Cerebellar nuclear complex (tissue), 1 donor: ENCODE measurements around the gene TSPAN11.

Source experiments
- DNase-seq, 2 experiments: peaks; one replicate each; lab custom pipeline; 2025; lab: John Stamatoyannopoulos, UW

The TSPAN11 gene

GRCh38 chr12:30979371-30980259 is 53.1 kb downstream of the TSPAN11 start:
- DNase-seq: no peak

DNA sequence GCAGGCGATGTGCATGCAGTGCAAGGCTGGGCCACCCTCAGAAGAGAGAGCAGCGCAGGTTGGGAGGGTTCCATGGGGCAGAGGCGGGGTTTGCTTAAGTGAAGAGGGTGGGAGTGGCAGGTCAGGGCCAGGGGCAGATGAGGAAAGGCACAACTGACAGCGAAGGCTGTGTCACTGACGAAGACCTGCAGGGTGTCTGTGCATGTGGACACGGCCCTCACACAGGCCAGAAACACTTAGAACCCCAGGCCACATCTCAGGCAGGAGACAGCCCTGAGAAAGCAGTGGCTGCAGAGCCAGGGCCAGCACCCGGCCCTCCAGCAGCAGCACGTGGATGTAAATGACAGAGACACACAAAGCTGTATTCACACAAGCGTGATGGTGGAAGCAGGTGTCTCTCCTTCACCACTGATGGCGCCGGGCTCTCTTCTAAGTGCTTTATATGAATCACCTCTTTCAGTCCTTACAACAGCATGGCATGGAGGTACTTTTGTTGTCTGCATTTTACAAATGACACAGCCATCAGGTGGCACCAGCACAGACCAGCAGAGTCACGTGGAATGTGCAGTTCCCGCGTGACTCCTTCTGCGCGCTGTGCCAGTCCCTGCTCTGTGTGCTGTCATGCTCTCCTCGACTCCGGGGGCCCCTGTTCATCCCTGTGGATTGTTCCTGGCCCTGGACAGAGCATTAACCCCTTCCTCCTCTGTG is 54.6 kb downstream of the TSPAN11 start:
- DNase-seq: no peak

GRCh38 chr12:30982413-30982812 is 55.9 kb downstream of the TSPAN11 start:
- no peak for DNase-seq

- peak in 1 of 2 experiments; percentile 45 for DNase-seq
These were observed 59.4 kb downstream of the TSPAN11 start for GRCh38 chr12:30985814-30986452.

DNA sequence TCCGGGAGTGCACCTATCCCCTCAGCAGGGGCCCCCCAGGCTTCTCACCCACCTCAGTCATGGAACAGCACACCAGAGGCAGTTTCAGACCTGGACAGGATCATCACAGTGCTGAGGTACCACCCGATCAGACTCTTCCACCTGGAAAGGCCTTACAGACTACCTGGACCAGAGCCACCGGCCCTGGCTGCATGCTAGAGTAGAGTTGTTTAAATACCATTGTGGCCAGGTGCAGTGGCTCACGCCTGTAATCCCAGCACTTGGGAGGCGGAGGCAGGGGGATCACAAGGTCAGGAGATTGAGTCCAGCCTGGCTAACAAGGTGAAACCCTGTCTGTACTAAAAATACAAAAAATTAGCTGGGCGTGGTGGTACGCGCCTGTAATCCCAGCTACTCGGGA is 61.5 kb downstream of the TSPAN11 start:
- no peak for DNase-seq

GRCh38 chr12:30988646-30989286 is 62.2 kb downstream of the TSPAN11 start:
- DNase-seq: no peak

DNA sequence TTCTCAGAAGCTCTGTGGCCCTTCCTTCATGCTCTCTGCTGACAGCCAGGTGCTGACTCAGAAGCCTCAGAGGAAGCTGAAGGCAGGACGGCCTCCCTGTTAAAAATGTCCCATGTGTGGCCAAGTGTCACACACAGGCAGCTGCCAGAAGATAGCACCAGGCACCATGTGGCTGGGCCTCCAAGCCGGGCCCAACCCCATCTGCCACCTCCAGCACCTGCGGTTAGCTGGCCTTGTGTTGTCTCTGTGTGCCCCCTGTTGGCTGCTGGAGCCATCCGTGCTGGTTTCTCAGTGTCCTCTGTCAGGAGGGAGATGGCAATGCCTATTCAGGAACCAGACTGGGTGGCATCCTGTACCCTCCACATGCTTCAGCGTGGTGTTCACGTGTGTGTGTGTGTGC is 63.2 kb downstream of the TSPAN11 start:
- peak; percentile 76 to 93 for DNase-seq

- DNase-seq: no peak
These were observed 63.8 kb downstream of the TSPAN11 start for GRCh38 chr12:30990316-30990715.

GRCh38 chr12:30990776-30991175 is 64.2 kb downstream of the TSPAN11 start:
- no peak for DNase-seq

GRCh38 chr12:30991466-30991865 is 64.9 kb downstream of the TSPAN11 start:
- no peak for DNase-seq

DNA sequence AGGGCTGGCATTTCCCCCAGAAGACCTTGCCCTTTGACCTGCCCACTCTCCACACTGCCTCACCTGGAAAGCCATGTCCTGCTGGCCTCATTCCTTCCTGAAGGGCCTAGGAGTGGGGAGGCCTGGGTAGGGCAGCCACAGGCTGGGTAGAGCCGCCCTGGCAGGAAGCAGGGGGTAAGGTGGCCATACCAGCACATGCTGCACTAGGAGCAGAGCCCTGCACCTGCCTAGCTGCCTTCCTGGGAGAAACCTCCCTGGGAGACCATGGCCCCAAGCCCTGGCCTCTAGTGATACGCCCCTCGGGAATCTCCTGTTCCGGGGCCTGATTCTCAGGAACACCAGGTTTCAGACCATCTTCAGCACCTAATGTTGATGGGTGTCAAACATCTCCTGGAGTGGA is 65.8 kb downstream of the TSPAN11 start:
- no peak for DNase-seq

- DNase-seq: no peak
These were observed 67.2 kb downstream of the TSPAN11 start for GRCh38 chr12:30993766-30994165.

DNA sequence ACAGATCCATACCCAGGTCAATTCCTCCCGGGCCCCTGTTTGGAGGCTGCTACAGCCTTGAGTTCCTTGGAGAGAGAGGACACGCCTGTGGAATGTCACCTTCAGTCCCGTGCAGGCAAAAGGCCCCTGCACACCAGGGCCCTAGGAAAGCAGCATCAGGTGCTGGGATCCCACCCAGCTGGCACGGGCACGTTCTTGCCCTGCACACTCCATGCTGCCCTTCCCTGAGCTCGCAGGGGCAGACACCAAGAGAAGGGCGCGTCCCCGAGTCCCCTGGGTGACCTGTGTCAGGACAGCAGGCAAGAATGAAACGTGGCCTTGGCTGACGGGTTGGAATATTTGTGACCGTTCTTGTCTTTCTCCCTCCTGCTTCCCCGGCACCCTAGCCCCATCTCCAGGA is 67.7 kb downstream of the TSPAN11 start:
- no peak for DNase-seq

DNA sequence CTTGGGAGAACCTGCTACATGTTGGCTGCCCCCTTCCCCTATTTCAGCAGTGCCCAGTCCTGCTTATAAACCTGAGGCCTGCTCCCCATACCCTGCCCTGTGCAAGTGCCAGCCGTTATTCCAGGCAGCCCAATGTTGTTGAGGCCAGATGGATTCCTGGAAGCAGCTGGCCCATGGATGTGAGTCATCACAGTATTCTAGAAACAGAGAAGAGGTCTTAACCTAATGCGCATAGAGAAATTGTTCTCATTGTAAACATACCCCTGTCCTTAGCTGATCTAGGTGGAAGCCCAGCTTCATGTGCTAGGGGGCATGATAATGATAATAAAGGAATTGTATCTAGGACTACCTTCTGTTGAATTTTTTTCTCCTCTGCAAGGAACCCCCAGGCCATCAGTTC is 69.7 kb downstream of the TSPAN11 start:
- no peak for DNase-seq

DNA sequence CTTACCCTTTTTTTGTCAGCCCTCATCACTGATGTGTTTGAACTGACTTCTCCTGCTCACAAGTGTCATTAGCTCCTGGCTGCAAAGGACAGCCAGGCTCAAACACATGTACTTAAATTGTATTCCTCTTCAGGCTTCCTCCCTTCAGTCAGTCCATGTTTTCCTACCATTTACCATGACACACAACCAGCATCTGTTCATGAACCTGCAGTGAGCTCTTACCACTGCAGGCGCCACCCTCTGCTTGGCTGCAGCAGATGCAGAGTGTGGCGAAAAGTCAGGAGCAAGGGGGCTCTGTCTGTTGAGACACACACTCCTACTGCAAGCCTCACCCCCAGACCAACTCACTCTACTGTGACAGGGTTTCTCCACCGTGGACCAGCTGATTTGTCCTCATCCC is 70.2 kb downstream of the TSPAN11 start:
- DNase-seq: no peak

GRCh38 chr12:30997685-30998440 is 71.3 kb downstream of the TSPAN11 start:
- no peak for DNase-seq

DNA sequence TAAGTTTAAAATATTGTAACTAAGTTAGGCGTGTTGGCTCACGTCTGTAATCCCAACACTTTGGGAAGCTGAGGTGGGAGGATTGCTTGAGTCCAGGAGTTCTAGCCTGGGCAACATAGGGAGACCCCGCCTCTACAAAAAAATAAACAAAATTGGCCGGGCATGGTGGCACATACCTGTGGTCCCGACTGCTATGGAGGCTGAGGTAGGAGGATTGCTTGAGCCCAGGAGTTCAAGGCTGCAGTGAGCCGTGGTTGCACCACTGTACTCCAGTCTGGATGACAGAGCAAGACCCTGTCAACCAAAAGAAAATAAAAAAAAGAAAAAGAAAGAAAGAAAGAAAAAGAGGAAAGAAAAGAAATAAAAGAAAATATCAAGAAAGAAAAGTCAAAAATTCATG is 72.5 kb downstream of the TSPAN11 start:
- no peak for DNase-seq

DNA sequence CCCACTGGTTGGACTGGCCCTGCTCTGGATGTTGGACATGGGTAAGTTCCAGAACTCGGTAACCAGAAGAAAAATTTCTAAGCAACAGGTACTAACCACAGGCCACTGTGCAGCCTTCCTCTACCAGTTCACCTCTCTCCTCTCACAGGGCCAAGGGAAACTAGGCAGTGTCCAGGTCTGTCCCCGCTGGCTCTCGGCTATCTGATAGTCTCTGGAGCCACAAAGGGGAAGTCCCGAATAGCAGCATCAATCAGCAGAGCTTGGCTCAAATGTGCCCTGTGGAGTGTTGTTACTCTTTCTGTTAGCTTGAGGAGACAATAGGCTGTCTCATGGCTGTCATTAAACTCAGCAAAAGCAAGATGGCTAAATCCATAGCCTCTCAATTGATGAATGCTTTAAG is 73.2 kb downstream of the TSPAN11 start:
- DNase-seq: no peak

GRCh38 chr12:31000751-31001150 is 74.2 kb downstream of the TSPAN11 start:
- DNase-seq: no peak

- no peak for DNase-seq
These were observed 75.2 kb downstream of the TSPAN11 start for GRCh38 chr12:31001581-31002360.

- DNase-seq: no peak
These were observed 75.8 kb downstream of the TSPAN11 start for GRCh38 chr12:31002361-31002725.
